ENCODE measurements around the gene MRPS15.

The MRPS15 gene

GRCh38 chr1:36417931-36418330, 46.3 kb downstream of the MRPS15 start:
- DNase-seq: no peak

DNA sequence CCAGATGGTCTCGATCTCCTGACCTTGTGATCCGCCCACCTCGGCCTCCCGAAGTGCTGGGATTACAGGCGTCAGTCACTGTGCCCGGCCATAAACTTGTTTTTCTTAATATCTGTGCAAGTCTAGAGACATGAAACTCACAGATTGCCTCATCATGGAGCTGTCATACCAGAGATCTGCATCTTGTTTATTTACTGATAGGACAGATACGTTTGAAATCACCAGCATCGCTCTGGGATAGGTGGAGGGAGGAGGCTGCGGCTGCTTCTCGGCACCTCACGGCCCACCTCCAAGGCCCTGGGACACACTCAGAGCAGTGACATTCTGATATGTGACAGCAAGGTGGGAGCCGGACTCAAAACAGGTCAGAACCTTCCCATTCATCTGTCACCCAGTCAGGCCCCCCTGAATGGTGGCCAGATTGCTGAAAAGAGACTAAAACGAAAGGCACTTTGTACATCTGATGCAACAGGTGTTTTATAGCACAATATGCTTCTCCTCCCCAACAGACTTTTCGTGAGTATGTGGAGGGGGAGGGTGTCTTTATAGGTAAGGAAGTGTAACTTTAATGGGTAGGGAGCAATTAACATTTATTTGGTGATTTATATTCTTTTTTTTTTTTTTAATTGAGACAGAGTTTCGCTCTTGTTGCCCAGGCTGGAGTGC, 48.4 kb downstream of the MRPS15 start:
- DNase-seq: no peak

- no peak for DNase-seq
Observed at GRCh38 chr1:36414384-36414783, 49.8 kb downstream of the MRPS15 start.

DNA sequence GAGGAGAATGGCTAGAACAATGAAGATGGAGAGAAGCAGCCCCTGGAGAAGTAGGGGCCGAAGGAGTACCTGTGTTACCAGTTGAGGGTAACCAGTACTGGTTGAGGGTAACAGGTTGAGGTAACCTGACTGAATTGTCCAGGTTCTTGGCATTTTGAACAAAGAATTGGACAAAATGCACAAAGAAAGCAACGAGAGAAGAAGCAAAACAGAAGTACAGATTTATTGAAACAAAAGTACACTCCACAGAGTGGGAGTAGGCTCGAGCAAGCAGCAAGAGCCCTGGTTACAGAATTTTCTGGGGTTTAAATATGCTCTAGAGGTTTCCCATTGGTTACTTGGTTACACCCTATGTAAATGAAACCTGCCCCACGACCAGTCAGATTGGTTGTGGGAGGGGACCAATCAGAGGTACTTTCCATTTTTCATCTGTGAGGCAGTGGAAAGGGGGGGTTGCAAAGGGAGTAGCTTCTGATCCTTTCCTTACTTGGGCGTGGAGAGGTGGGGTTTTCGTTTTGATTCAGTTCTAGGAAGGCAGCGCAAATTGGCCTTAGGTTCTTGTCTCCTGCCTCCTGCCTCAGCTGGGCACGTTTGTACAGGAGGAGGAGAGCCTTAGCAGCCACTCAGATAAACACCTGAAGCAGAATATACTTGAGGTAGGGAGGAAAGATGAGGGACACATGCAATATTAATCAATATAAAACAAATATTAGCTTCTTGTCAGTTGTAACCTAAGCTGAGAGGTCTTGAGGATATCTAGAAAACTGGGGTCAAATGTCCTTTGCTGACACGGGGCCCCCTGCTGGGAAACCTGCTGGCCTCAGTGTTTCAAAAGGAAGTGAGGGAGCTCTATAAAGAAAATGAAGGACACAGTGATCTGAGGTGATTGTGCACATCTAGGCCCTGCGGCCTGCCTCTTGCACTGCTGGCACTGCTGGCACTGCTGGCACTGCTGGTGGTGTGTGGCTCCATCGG, 52.2 kb downstream of the MRPS15 start:
- DNase-seq: no peak

- no peak for DNase-seq
Observed at GRCh38 chr1:36408479-36408878, 55.7 kb downstream of the MRPS15 start.

DNA sequence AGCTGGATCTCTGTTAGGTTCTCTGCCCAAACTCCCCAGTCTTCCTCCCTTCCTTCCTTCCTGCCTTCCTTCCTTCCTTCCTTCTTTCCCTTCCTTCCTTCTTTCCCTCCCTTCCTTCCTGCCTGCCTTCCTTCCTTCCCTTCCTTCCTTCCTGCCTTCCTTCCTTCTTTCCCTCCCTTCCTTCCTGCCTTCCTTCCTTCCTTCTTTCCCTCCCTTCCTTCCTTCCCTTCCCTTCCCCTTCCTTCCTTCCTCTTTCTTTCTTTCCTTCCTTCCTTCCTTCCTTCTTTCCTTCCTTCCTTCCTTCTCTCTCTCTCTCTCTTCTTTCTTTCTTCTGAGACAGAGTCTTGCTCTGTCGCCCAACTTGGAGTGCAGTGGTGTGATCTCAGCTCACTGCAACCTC, 57.7 kb downstream of the MRPS15 start:
- DNase-seq: no peak

Measured in islet precursor cell (in vitro differentiated cells).